ENCODE results near the gene IARS2.
"Not testable (repeated sequence)": the region's sequence is repeated elsewhere in the genome, so short reads cannot be mapped to it uniquely, and the experiment has no call there.

Gene IARS2

GRCh38 chr1:220113136-220113695, 19.3 kb downstream of the IARS2 start:
- no peak for DNase-seq

GRCh38 chr1:220119043-220119512, 25.1 kb downstream of the IARS2 start:
- DNase-seq = no peak

GRCh38 chr1:220121791-220122530, 28.0 kb downstream of the IARS2 start:
- no peak for DNase-seq

GRCh38 chr1:220123066-220123465, 29.1 kb downstream of the IARS2 start:
- no peak for DNase-seq

- DNase-seq = no peak
These were observed 30.0 kb downstream of the IARS2 start for GRCh38 chr1:220123889-220124288.

GRCh38 chr1:220124542-220124941, 30.6 kb downstream of the IARS2 start:
- DNase-seq = no peak

- DNase-seq = no peak
These were observed 33.1 kb downstream of the IARS2 start for GRCh38 chr1:220127076-220127475.

- no peak for DNase-seq
These were observed 35.7 kb downstream of the IARS2 start for GRCh38 chr1:220129479-220130210.

- no peak for DNase-seq
These were observed 41.8 kb downstream of the IARS2 start for GRCh38 chr1:220135755-220136154.

- DNase-seq = no peak
These were observed 43.3 kb downstream of the IARS2 start for GRCh38 chr1:220137019-220137786.

- DNase-seq = no peak
These were observed 46.0 kb downstream of the IARS2 start for GRCh38 chr1:220139966-220140365.

- no peak for DNase-seq
These were observed 50.1 kb downstream of the IARS2 start for GRCh38 chr1:220144051-220144450.

GRCh38 chr1:220149742-220150141, 55.8 kb downstream of the IARS2 start:
- DNase-seq = no peak

GRCh38 chr1:220151454-220151853, 57.5 kb downstream of the IARS2 start:
- no peak for DNase-seq

- no peak for DNase-seq
These were observed 59.2 kb downstream of the IARS2 start for GRCh38 chr1:220153147-220153546.

- no peak for DNase-seq
These were observed 62.8 kb downstream of the IARS2 start for GRCh38 chr1:220156620-220157146.

- no peak for DNase-seq
These were observed 63.8 kb downstream of the IARS2 start for GRCh38 chr1:220157738-220158137.

- DNase-seq = not testable (repeated sequence)
These were observed 64.6 kb downstream of the IARS2 start for GRCh38 chr1:220158530-220158929.

- no peak for DNase-seq
These were observed 65.1 kb downstream of the IARS2 start for GRCh38 chr1:220159041-220159440.

GRCh38 chr1:220160027-220160426, 66.1 kb downstream of the IARS2 start:
- DNase-seq = no peak

GRCh38 chr1:220164116-220164515, 70.2 kb downstream of the IARS2 start:
- DNase-seq = no peak

- no peak for DNase-seq
These were observed 70.6 kb downstream of the IARS2 start for GRCh38 chr1:220164517-220164916.

GRCh38 chr1:220166853-220167252, 72.9 kb downstream of the IARS2 start:
- DNase-seq = no peak
